ENCODE measurements around the gene CNPY1. TPM values are rescaled to one million over a fixed set of nuclear protein-coding genes. Genes with fewer than 3 reads are reported as not detected.

CNPY1 gene
- total and polyA plus RNA-seq, 9 of the 15 experiments (the other 6 are each of a cell fraction or from before 2014, with no cell fraction given), result not detected

DNA sequence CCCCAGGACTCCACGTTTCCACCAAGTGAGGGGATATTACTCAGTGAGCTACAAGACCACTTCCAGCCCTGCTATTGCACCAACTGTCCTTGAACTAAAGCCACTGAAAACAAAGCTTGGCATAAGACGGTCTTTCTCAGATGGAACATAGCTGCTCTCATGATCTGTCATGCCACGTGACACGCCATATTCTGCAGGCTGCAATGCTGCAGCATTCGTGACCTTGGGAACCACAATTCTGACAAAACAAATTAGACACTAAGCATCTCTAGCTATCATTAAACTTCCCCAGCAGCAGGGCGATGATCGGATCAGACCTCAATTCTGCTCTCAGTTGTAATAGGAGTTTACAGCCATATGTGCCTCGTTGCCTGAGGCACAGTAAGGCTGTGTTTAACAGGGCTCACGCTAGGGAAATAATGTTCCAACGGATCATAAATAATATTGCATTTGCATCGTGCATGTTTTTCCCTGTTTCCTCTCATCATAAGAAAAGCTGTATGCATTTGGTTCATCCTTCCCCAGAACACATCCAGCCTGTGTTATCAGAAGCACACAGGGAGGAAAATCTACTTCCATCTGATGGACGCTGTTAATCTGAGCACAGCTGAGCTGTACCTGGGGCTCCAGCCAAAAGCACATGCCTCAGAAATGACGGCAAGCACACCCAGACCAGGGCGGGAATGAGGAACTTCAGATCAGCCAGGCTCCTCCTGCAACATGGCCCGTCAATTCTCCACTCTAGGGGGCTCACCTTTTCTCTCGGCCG is 38.6 kb upstream of the CNPY1 start:
- DNase-seq (ENCODE audit: extremely low read depth in 1 of 4, low spot score in 3 of 4) (peak in 3 of 4 experiments; percentile 42 to 56 (median 42)), FAIRE-seq (no peak), ATAC-seq (peak; percentile 73)
- Histone ChIP-seq H4K20me1 (replicated peaks; ENCODE audit: control insufficient read depth, insufficient read depth, low read length) (no peaks in the 10 kb centered on the region), H3K9me1 (ENCODE audit: control insufficient read depth, insufficient read depth, low read length) (no peaks in the 10 kb centered on the region), H2AFZ (ENCODE audit: low read depth, low read length) (no peak overlapping the region; the same call in 1 of the 2 replicates), H3K4me1 (replicated peaks in 1 of 2; ENCODE audit: control insufficient read depth in 2 of 2, insufficient read depth in 2 of 2, low read length in 2 of 2) (peaks cover 9 to 11% of the 10 kb centered on the region in 2 experiments; a peak in 3 of 5 replicates), H3K36me3 (ENCODE audit: control insufficient read depth, insufficient read depth, low read length) (no peaks in the 10 kb centered on the region), H3K9ac (ENCODE audit: insufficient read depth in 1 of 2, low read depth in 2 of 2, low read length in 2 of 2) (no peak overlapping the region), H3K79me2 (ENCODE audit: control insufficient read depth, insufficient read depth, low read length) (no peaks in the 10 kb centered on the region), H3K9me3 (replicated peaks; ENCODE audit: control insufficient read depth, insufficient read depth, low read depth, low read length) (no peaks in the 10 kb centered on the region), H3K4me2 (ENCODE audit: insufficient read depth, low read length) (no peak overlapping the region), H3K4me3 (no peak overlapping the region), H3K27me3 (ENCODE audit: control insufficient read depth in 2 of 2, insufficient read depth in 2 of 2, low read length in 2 of 2) (peaks cover 70 to 93% of the 10 kb centered on the region in 2 experiments), H3K27ac (ENCODE audit: extremely low read depth, low read depth, low read length) (no peak overlapping the region)
- ChIA-PET POLR2A (interaction anchor here (0.6 to 2.1 kb wide), 5 partner anchors 8 to 163 kb away, joined by 3 to 7 read pairs (median 5); no protein-coding TSS in a partner anchor), CTCF (ENCODE audit: low intra/inter-chr PET ratio) (no interaction called here)
- in situ Hi-C loops (cut with MboI) (no loop called here), intact Hi-C loops (cut with micrococcal nuclease) (no loop called here)
- WGBS (ENCODE audit: insufficient coverage, low coverage, missing lambda C conversion rate), result 2% methylated on average over 17 of the region's 17 CpGs
- no TSS peak for BruUV-seq (replicated peaks)
- peak; percentile 33; the same call in 1 of the 2 replicates for TF ChIP-seq CBFA2T2 (conservative IDR thresholded peaks at IDR 0.05)
- no peak for TF ChIP-seq RBBP5 (IDR thresholded peaks at IDR 0.05; ENCODE audit: borderline replicate concordance, insufficient read depth, low read length, poor library complexity, severe bottlenecking)
- TF ChIP-seq CBX5 (IDR thresholded peaks at IDR 0.05; ENCODE audit: borderline replicate concordance, low read depth), result no peak
- peak; percentile 62; the same call in 1 of the 2 replicates for TF ChIP-seq CTBP1 (IDR thresholded peaks at IDR 0.05; ENCODE audit: borderline replicate concordance)
- TF ChIP-seq NCOR1 (IDR thresholded peaks at IDR 0.05), result peak; percentile 43; the same call in 1 of the 2 replicates
- TF ChIP-seq, protein P1, sequence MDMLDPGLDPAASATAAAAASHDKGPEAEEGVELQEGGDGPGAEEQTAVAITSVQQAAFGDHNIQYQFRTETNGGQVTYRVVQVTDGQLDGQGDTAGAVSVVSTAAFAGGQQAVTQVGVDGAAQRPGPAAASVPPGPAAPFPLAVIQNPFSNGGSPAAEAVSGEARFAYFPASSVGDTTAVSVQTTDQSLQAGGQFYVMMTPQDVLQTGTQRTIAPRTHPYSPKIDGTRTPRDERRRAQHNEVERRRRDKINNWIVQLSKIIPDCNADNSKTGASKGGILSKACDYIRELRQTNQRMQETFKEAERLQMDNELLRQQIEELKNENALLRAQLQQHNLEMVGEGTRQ (CRISPR knock-in tag; IDR thresholded peaks at IDR 0.05), result peak; percentile 49
- peak; percentile 76 for TF ChIP-seq TEAD4 (IDR thresholded peaks at IDR 0.05; ENCODE audit: low read length)
- TF ChIP-seq TEAD4 (CRISPR knock-in tag; IDR thresholded peaks at IDR 0.05; ENCODE audit: borderline replicate concordance), result no peak
- peak; percentile 49; the same call in 1 of the 2 replicates for TF ChIP-seq RAD51 (IDR thresholded peaks at IDR 0.05; ENCODE audit: borderline replicate concordance, low read depth)
- no peak for TF ChIP-seq GATA2 (CRISPR knock-in tag; IDR thresholded peaks at IDR 0.05)
- TF ChIP-seq, protein P2, sequence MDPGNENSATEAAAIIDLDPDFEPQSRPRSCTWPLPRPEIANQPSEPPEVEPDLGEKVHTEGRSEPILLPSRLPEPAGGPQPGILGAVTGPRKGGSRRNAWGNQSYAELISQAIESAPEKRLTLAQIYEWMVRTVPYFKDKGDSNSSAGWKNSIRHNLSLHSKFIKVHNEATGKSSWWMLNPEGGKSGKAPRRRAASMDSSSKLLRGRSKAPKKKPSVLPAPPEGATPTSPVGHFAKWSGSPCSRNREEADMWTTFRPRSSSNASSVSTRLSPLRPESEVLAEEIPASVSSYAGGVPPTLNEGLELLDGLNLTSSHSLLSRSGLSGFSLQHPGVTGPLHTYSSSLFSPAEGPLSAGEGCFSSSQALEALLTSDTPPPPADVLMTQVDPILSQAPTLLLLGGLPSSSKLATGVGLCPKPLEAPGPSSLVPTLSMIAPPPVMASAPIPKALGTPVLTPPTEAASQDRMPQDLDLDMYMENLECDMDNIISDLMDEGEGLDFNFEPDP (CRISPR knock-in tag; IDR thresholded peaks at IDR 0.05), result no peak

Measured in K562 (cell line).